ENCODE measurements around the gene PDZRN3. TPM values are rescaled to one million over a fixed set of nuclear protein-coding genes. Genes with fewer than 3 reads are reported as not detected.

The PDZRN3 gene
- total and polyA plus RNA-seq, 4 donors = 0.69 to 1.8 (median 0.92) TPM

DNA sequence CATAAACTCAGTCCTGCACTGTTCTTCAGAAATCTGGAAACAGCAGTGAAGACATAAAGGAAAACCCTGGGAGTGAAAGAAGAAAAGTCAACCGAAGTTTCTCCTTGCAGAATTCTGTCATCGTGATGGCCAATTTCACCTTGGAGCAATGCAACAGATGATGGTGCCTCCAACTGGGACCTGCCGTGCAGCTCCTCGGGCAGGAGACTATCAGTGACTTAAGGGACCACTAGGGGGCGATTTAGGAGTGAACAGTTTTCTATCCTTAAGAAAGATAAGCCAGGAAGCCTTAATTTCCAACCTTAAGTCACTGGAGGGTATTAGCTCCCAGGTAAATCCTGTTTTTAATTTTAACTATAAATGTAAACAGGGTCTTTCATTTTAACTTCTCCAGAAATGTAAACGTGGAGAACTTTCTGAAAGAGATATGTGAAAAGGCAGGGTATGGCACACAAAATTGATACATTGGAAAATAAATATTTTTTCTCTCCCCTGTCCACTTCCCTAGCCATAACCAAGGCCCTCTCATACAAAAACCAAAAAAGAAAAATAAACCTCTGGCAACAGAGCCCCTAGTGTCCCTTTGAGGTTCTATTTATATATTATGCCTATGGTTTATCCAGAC lies 116.3 kb downstream of the PDZRN3 start:
- TF ChIP-seq REST (IDR thresholded peaks at IDR 0.05) (no peak), EGR1 (IDR thresholded peaks at IDR 0.05; ENCODE audit: low read depth in 2 of 2) (no peak), NR2F2 (IDR thresholded peaks at IDR 0.05) (no peak), HNF4G (IDR thresholded peaks at IDR 0.05) (no peak), RAD21 (IDR thresholded peaks at IDR 0.05) (peak; percentile 79 to 84), HNF4A (conservative IDR thresholded peaks at IDR 0.05) (no peak), FOXA1 (IDR thresholded peaks at IDR 0.05) (no peak), YY1 (IDR thresholded peaks at IDR 0.05) (no peak), SP1 (IDR thresholded peaks at IDR 0.05) (no peak), GABPA (IDR thresholded peaks at IDR 0.05 in 1 of 2, conservative IDR thresholded peaks at IDR 0.05 in 1 of 2) (no peak), CTCF (IDR thresholded peaks at IDR 0.05; ENCODE audit: low read depth, low read length, missing input control) (peak; percentile 68), ZBTB33 (IDR thresholded peaks at IDR 0.05) (no peak), ATF3 (IDR thresholded peaks at IDR 0.05) (no peak)
- TF ChIP-seq, protein P1, sequence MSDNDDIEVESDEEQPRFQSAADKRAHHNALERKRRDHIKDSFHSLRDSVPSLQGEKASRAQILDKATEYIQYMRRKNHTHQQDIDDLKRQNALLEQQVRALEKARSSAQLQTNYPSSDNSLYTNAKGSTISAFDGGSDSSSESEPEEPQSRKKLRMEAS (IDR thresholded peaks at IDR 0.05) = no peak
- Histone ChIP-seq H3K9ac (ENCODE audit: low read depth in 1 of 2, low read length in 2 of 2) (no peak overlapping the region), H3K27ac (ENCODE audit: low read depth in 1 of 2, low read length in 2 of 2) (no peak overlapping the region), H3K9me3 (ENCODE audit: control insufficient read depth in 4 of 4, low read length in 3 of 4) (no peaks in the 10 kb centered on the region), H3K4me1 (ENCODE audit: control insufficient read depth in 4 of 4, insufficient read depth in 4 of 4, low read length in 3 of 4) (peaks cover 3 to 7% (median 6%) of the 10 kb centered on the region in 4 donors), H3K27me3 (ENCODE audit: control insufficient read depth in 4 of 4, insufficient read depth in 4 of 4, low read length in 3 of 4) (no peaks in the 10 kb centered on the region), H3K36me3 (ENCODE audit: control insufficient read depth in 4 of 4, insufficient read depth in 3 of 4, low read depth in 1 of 4, low read length in 3 of 4) (no peaks in the 10 kb centered on the region), H3K4me3 (ENCODE audit: low read depth in 1 of 3, low read length in 3 of 3) (no peak overlapping the region)
- WGBS = 6% methylated on average over 6 of the region's 6 CpGs
- DNase-seq (ENCODE audit: low spot score) = no peak

- no peak overlapping the region for H3K9ac ChIP-seq (ENCODE audit: low read depth in 1 of 2, low read length in 2 of 2)
- DNase-seq (ENCODE audit: low spot score) = no peak
- H3K4me1 ChIP-seq (ENCODE audit: control insufficient read depth in 4 of 4, insufficient read depth in 4 of 4, low read length in 3 of 4) = peaks cover 0 to 3% (median 0%) of the 10 kb centered on the region in 4 donors
- H3K9me3 ChIP-seq (ENCODE audit: control insufficient read depth in 4 of 4, low read length in 3 of 4) = no peaks in the 10 kb centered on the region
- 73% methylated on average over 4 of the region's 4 CpGs for WGBS
- no peaks in the 10 kb centered on the region for H3K27me3 ChIP-seq (ENCODE audit: control insufficient read depth in 4 of 4, insufficient read depth in 4 of 4, low read length in 3 of 4)
- TF ChIP-seq GABPA (IDR thresholded peaks at IDR 0.05 in 1 of 2, conservative IDR thresholded peaks at IDR 0.05 in 1 of 2) = no peak
- no peak for TF ChIP-seq REST (IDR thresholded peaks at IDR 0.05)
- TF ChIP-seq ATF3 (IDR thresholded peaks at IDR 0.05) = no peak
- no peak for TF ChIP-seq JUND (IDR thresholded peaks at IDR 0.05)
- TF ChIP-seq FOXA1 (IDR thresholded peaks at IDR 0.05) = no peak
- no peak for TF ChIP-seq FOXA2 (IDR thresholded peaks at IDR 0.05)
- TF ChIP-seq EGR1 (IDR thresholded peaks at IDR 0.05; ENCODE audit: low read depth in 2 of 2) = no peak
- no peak for TF ChIP-seq SP1 (IDR thresholded peaks at IDR 0.05)
- TF ChIP-seq, protein P1 (IDR thresholded peaks at IDR 0.05) = no peak
- no peak for TF ChIP-seq RXRA (IDR thresholded peaks at IDR 0.05)
- TF ChIP-seq NR2F2 (IDR thresholded peaks at IDR 0.05) = no peak
- TF ChIP-seq HNF4A (conservative IDR thresholded peaks at IDR 0.05) = no peak
- no peaks in the 10 kb centered on the region for H3K36me3 ChIP-seq (ENCODE audit: control insufficient read depth in 4 of 4, insufficient read depth in 3 of 4, low read depth in 1 of 4, low read length in 3 of 4)
- H3K4me3 ChIP-seq (ENCODE audit: low read depth in 1 of 3, low read length in 3 of 3) = no peak overlapping the region
- no peak overlapping the region for H3K27ac ChIP-seq (ENCODE audit: low read depth in 1 of 2, low read length in 2 of 2)
Observed at GRCh38 chr3:73504852-73505251, 119.9 kb downstream of the PDZRN3 start.
